HG02981 (cell line): ENCODE measurements around the gene MYOM3.

ENCODE experiments used
- ATAC-seq: cut with Tn5 transposase; IDR thresholded peaks from one replicate; pipeline ENCODE4 v1.9.1; 2021; ENCODE audit warnings: mild to moderate bottlenecking, moderate library complexity; ENCODE audit not compliant: unreplicated experiment

Gene MYOM3

DNA sequence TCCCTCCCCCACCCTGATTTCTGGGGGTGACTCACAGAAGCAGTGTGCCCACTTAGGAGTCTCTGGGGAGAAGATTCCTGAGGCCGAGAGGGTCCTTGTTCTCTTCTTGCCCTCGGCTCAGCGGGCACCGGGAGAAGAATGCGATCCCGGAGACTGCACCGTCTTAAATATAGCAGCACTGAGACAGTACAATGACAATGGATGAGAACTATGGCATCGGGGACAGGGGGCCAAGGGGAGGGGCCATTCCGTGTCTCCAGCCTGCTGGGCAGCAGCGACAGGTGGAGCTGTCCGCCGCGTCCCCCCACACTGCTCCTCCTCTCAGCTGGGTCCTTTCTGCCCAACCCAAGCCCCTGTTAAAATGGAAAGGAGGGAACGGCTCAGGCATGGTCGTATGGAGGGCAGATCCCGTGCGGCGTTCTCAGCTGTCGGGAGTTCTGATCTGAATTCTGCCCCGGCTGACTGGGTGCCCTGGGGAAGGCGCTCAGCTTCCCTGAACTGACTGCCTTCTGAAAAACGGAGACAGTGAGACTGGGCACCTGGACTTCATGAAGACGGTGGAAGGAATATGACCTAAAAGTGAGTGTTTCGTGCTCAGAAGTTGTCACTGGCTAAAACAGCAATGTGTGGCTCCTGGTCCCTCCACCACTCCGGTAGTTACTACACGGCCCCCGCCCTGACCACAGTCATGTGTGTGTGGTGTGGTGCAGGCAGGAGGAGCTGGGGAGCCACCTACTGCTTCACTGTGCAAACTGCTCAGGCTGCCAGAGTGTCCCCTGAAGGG, at the start of gene MYOM3:
TSS of gene MYOM3 (minus strand) at position 140 of the 784 bp plus-strand sequence. CDS start 3,499 bp downstream, outside the sequence.
- no peak for ATAC-seq

DNA sequence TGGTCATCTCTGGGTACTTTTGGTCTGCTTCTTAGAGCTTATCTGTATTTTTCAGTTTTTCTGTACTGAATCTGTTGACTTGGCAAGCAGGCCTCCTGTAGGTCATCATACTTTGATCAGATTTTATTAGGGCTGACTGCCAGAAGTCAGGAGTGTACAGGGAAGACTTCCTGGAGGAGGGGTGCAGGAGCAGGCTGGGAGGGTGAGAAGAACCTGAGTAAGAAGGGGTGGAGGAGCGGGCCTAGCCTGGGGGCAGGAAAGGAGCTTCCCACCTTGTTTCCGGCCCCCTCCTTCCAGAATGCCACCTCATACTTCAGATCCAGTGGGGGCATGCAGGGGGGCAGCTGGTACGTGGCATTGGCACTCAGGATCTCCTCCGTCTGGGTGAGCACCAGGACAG, 49.3 kb upstream of the MYOM3 start:
- no peak for ATAC-seq

DNA sequence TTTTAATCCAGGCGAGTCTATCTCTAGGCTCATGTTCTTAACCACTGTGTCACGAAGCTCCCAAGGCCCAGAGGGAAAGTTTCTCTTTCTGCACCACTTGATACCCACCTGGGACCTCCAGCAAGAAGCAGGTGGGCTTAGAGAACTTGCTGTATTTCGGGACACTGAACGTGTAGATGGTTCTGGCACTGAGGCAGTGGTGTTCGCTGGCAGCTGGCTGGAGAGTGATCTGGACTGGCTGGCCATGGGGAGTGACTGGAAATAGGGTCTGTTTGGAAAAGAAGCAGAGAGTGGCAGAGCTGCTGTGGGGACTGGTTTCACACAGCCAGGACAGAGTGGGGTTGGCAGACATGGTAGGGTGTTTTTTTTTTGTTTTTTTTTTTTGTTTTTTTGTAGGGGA, 47.4 kb upstream of the MYOM3 start:
- ATAC-seq: no peak

DNA sequence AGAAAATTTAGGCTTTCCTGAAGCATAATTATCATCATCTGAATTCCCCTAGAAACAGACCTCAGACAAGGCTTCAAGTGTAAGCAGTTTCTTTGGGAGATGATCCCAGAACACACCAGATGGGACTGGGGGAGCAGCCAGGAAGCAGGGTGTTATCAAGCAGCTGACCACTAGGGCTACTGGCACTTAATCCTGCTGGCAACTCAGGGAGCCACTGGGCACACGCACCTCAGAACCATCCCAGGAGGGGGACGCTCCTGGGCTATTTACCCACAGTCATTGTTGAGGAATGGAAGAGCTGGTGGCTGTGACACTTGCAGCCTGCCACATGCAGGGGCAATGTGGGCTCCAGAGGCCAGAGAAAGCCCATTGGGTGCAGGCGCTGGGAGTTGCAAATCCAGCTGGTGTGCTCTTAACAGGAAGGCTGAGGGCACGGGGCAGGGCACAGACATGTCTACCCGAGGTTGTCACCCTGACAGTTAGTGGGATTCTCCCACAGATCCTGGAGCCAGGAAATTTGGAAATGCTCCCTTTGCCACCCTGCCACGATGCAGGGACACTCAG, 46.1 kb upstream of the MYOM3 start:
- ATAC-seq: no peak

DNA sequence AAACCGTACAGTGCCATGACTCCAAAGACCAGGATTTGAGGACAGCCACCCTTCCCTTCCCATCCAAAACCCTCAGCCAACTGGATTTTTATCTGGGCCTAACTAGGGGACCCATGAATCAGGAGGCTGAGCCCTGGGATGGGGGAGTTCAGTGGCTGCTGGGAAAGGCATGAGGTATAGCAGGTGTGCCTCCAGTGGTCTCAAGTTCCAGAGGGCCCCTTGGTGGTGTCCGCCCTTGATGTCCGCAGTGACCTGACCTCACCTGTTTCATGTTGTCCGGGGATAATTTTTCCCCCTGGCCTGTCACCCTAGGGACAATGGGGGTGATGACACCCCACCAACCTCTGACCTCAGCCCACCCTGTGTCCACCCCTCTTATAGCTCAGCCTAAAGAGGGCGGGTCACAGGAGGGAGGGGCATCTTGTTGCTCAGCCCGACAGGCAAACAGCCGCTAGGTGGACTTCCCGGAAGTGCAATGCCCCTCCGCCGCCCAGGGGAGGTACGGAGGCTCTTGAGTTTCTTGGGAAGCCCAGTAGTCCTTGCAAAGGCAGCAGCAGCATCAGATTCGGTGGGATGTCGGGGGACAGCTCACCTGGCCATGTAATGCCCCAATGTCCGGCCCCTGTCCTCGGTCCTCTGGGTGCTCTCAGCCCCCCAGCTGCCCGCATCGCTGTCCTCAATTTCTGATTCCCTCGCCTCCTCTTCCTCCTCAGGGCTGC, 44.8 kb upstream of the MYOM3 start:
- no peak for ATAC-seq

DNA sequence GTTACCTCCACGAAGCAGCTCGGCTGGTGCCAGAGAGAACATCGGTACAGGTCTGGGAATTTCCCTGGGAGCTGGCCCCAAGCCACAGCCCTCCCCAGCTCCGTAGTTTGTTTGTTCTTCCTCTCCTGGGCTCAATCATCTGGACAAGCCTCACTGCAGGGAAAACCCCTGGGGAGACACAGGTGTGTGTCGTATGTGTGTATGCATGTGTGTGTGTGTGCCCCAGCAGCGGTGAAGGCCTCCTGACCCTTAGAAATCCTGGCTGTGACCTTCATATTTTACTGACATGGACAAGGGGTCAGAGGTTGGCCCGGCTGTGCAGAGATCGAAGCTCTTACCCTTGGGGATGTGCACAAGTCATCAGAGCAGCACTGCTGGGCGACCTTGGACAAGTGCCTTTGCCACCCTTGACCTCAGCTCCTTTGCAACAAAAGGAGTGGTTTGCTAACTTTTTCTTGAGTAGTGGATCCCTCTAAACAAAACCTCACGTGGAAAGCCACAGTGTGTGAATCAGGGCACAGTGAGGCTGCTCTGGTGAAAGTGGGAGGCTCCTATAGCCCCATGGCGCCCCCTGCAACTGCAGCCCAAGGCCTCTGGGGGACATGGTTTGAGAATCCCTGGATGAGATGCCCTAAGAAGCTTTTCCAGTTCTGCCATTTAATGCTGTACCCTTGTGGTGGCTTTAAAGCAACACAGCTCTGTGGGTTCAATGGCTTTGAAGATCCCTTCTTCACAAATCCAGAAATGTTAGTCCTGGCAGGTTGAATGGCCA, 43.3 kb upstream of the MYOM3 start:
- no peak for ATAC-seq

DNA sequence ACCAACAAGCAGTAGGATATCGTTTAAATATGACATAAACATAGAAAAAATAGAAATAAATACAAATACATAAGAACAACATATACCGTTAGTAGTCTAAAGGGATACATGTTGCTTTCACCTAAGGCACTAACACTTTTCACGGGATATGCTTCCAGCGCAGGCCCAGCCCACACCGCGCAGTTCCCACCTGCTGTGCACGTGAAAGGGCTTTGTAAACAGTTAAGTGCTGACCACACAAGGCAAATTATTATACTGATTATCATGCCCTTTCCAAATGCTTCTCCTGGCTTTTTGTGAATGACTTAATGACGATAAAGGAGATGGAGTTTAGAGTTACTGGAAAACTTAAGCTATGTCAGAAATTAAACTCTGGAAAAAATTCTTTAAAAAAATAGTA, 42.3 kb upstream of the MYOM3 start:
- ATAC-seq: no peak

DNA sequence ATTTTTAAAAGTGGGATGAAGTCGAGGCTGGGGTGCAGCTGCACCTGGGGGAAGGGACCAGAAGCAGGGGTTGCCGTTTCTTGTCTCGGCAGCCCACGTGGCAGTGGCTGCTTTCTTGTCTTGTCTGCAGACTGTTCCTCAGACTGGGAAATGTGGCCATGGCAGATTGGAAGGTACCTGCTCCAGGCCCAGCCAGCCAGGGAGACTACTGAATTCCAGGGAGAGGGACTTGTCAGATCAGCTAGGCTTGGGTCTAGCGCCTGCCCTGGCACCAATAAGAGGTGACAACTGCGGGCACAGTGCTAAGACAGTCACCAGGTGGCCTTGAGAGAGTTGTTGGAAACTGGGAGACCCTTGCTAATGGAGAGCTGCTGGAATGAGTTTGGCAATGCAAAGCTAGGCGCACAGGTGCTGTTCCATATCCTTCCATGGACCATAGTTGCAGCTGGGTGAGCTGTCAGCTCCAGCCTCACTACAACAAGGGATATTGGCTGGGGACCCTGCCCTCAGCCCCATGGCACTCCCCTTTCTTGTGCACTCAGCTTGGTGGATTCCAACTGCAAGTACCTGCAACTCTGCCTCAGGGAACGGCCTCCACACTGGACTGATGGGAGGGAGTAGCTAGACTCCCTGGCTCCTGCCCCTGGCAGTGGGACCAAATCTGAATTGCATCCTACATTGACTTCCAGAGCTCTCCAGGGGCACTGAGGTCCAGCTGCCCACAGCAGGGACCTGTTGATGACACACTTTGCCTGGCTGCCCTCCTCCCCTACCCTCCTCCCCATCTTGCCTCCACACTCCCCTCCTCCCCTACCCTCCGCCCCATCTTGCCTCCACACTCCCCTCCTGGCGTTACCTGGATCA, 40.9 kb upstream of the MYOM3 start:
- no peak for ATAC-seq

DNA sequence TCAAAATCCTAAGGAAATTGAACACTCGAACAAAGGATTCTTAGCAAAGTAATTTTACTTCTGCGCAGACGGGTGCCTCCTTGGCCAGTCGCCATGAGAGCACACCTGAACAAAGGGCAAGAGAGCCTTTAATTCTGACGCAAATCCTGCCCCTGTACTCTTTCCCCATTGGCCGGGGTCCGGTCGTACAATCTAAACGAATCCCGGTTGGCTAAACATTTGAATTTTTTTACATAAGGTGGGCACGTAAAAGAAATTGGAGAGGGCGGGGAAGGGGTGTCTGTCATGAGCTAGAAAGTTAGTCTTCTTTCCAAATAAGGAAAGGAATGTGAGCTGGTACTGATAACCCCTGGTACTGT, 39.2 kb upstream of the MYOM3 start:
- no peak for ATAC-seq

DNA sequence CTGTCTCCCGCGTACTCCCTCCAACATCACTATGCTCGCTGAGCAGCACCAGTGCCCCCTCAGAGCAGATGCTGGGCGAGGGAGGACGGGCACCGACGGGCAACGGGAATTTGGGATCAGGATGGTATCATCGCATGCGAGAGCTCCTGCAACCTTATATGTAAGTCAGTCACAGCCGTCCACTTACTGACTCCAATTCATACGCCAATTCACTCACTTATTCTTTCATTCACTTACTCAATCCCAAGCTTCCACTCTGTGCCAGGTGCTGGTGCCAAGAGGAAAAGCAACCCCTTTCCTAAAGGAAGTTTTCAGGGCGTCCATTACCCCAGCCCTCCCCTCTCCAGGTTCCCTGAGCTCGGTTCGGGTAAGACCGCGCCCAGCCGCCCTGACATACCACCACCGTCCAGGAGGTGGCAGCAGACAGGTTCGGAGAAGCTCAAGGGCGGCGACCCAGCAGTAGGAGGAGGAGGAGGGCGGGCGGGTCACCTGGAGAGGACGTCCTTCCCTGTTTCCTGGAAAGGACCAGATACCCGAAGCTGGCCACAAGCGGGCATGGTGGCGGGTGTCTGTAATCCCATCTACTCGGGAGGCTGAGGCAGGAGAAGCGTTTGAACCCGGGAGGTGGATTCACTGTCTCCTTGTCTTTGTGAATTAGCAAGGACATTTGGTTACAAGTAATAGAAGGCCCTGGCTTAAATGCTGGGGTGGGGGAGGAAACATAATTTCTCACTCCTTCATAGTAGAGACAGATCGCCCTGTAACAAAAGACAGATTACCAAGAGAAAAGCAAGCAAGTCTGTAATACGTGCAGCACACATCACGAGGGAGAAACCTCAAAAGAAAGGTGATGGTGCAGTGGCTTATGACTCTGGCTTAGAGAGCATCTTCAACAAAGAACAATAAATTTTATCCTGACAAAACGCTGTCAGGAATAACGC, 38.6 kb upstream of the MYOM3 start:
- ATAC-seq: peak; percentile 54

DNA sequence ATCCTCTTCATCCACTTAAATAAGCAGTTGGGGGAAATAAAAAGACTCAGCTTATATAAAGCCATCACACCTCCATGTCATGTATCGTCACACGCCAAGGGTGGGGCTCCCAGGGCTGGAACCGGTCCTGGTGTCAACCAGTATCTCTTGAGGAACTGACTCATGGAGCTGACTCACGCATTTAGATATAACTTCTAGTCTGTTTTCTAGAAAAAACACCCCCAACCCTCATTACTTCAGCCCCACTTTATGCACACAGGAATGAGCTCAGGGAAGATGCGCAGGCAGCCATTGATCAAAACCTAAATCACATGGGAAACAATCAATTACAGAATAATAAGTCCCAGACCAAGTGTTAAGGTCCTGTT, 37.9 kb upstream of the MYOM3 start:
- ATAC-seq: no peak

DNA sequence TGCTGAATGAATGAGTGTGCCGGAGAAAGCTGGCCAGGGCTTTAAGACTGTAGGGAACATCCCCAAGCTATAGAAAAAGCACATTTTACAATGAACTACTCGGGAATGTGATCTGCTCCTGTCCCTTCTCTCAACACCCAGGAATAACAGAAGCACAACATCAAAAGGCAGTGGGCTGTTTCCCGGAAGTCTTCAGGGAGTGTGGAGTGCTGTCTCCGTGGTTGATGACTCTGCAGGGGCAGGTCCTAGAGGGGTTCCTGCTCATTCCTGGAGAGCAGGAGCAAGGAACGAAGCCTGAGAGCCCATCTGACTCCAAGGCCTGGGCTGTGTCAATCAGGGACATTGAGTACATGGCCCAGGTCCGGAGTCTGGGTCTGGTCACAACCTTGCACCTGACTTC, 35.9 kb upstream of the MYOM3 start:
- ATAC-seq: no peak

DNA sequence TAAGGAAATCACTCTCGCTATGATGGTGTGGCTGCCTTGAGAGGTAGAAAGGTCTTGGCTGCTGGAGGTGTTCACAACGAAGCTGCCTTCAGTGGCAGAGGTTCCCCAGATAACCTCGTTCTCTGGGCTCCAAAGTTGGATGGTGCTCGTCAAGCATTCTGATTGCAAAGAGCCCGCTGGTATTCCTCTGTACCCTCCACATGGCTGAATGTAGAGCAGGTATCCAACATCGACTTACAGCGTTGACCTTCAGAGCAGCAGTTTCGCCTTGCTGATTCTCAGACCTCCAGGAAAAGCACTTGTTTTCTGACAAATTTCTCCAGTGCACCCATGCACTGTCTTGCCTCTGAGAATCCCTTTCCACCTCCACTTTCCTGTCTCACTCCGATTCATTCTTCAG, 35.3 kb upstream of the MYOM3 start:
- ATAC-seq: no peak

DNA sequence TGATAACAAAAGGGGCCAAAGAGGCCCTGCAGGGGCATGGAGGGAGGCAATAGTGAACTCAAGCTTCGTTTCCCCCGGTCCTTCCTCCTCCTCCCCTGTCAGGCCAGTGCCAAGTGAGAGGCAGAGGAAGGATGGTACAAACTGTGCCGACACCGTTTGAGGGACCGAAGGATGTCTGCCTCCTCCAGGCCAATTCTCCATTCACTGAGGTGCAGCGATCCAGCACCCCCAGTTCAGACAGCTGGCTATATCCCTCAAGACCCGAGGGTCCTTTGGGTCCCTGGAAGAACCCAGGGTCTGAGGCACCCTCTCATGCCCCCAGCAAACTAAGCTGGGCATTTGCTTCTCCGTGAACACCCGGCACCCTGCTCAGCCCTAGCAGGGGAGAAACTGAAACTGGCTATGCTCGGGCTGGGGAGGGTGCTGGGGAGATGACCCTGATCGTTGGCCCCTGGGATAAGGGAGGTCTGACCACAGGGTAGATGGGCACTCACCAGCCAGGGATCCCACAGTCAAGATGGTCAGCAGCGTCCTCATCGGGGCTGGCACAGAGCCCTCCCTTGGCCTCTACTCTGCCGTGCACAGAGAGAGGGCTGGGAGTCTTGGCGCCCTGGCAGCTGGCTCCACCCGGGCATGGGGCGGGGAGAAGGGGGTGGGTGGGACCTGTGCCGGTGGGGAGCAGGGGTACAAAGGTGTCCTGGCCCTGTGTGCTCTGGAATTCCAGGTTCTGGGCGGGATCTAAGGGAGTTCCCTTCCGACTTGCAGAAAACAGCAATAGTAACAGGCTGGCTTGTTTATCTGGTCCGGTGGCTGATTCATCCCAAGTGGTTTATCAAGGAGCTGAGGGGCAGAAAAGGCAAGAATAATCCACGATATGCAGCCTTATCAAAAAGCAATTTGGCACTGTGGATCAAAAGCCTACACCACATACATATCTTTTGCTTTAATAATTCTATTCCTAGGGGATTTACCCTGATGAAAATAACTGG, 30.9 kb upstream of the MYOM3 start, which contains the start of gene IL22RA1:
TSS of gene IL22RA1 (minus strand) at position 595 of the 989 bp plus-strand sequence. CDS start at position 537, 58 bp downstream.
- ATAC-seq: no peak

DNA sequence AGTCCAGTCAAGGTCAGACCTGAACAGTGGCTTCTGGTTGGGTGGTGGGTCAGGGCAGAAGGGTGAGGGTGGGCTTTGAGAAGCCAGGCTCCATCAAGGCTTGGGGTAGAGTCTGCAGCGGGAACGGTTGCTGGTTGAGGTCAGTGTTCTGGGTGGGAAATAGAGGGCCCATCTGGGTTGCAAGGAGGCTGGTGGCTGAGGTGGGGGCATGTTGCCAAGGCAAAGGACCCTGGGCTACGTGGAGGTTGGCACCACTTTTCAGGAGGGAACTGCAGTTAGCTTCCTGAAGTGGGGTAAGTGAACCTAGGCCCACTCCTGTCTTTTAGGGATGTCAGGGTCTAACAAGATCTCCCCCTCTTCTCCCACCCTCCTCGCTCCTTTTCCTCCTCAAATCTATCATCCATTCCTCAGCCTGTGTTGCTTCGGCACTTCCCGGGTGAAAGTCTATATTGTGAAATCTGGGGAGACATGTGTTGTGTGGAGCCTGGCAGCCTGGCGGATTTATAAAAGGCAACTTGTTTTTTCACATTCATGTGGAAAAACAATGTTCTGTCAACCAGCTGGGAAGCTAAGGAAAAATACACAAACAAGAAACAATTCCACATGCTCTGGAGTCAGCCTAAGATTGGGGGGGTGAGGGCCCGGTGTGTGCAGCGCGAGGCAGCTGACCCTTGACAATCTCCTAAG, 29.5 kb upstream of the MYOM3 start:
- no peak for ATAC-seq

DNA sequence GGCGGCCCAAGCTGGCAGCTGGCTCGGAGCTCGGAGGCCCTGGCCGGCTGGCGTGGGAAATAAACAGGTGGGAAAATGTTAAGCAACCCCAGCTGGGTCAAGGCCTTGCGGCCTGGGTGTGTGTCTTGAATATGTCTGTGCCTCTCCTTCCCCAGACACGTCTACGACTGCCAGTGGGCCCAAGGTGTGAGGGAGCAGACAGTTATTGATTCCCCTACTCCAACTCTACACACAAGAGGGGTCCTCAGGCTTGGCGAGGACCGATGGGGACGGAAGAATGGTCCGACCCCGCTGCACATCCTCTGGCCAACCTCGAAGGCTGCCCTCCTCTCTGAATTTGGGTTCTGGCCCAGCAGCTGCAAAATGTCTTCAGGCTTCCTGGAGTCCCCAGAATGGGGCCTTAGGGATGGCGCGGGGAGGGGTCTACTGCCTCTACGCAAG, 28.8 kb upstream of the MYOM3 start:
- ATAC-seq: no peak

DNA sequence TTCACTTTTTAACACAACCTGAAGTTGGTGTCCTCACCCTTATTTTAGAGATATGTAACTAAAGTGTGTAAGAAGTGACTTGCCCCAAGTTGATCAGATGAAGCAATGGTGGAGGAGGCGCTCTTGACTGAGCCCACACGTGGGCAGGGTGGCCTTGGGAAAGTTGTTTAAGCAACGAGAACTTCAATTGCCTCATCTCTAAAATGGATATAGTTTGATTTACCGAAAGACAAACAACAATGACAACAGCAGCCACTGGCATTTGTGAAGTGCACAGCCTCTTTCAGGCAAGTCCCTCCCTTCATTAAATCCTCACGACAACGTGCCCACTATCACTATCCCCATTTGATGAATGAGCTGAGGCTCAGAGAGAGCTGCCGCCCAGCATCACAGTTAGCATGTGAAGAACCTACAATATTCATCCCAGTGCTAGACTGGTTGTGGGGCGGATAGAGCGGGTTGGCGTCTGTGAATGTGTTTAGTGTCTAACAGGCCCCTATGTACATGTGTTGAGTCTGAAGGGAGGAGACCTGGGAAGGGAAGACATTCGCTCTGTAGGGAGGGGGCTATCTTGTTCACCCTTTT, 28.0 kb upstream of the MYOM3 start:
- ATAC-seq: no peak
